ENCODE measurements around the gene GADD45GIP1.

- no peak for TF ChIP-seq CTCF (IDR thresholded peaks at IDR 0.05; ENCODE audit: poor library complexity, severe bottlenecking)
- TF ChIP-seq SMC3 (conservative IDR thresholded peaks at IDR 0.05; ENCODE audit: poor library complexity), result no peak
- TF ChIP-seq TAF1 (IDR thresholded peaks at IDR 0.05; ENCODE audit: low read depth), result no peak
These were observed 23.0 kb upstream of the GADD45GIP1 start for GRCh38 chr19:12979974-12980373.
